Measurements from ENCODE around the gene BRIX1. TPM values are rescaled to one million over a fixed set of nuclear protein-coding genes. Genes with fewer than 3 reads are reported as not detected.

BRIX1 gene
- total RNA-seq, 1 donor from 2014 or later = 40.1 TPM

- Histone ChIP-seq H3K36me3 (ENCODE audit: control insufficient read depth, insufficient read depth, low read length) (no peaks in the 10 kb centered on the region), H3K4me3 (ENCODE audit: low read depth, low read length) (no peak overlapping the region), H3K27me3 (ENCODE audit: control insufficient read depth, insufficient read depth, low read length) (no peaks in the 10 kb centered on the region)
- no peak for DNase-seq (ENCODE audit: low read depth)
- TF ChIP-seq CTCF (IDR thresholded peaks at IDR 0.05; ENCODE audit: insufficient read depth, low read length, poor library complexity, severe bottlenecking) = no peak
Observed at GRCh38 chr5:34892414-34892813, 23.1 kb upstream of the BRIX1 start.

GRCh38 chr5:34894716-34895115, 20.8 kb upstream of the BRIX1 start:
- no peak for DNase-seq (ENCODE audit: low read depth)
- TF ChIP-seq CTCF (IDR thresholded peaks at IDR 0.05; ENCODE audit: insufficient read depth, low read length, poor library complexity, severe bottlenecking) = no peak
- Histone ChIP-seq H3K36me3 (ENCODE audit: control insufficient read depth, insufficient read depth, low read length) (no peaks in the 10 kb centered on the region), H3K27me3 (ENCODE audit: control insufficient read depth, insufficient read depth, low read length) (no peaks in the 10 kb centered on the region), H3K4me3 (ENCODE audit: low read depth, low read length) (no peak overlapping the region)

GRCh38 chr5:34895641-34896419, 19.7 kb upstream of the BRIX1 start:
- Histone ChIP-seq H3K36me3 (ENCODE audit: control insufficient read depth, insufficient read depth, low read length) (no peaks in the 10 kb centered on the region), H3K4me3 (ENCODE audit: low read depth, low read length) (no peak overlapping the region), H3K27me3 (ENCODE audit: control insufficient read depth, insufficient read depth, low read length) (no peaks in the 10 kb centered on the region)
- no peak for DNase-seq (ENCODE audit: low read depth)
- no peak for TF ChIP-seq CTCF (IDR thresholded peaks at IDR 0.05; ENCODE audit: insufficient read depth, low read length, poor library complexity, severe bottlenecking)

GRCh38 chr5:34897646-34898045, 17.9 kb upstream of the BRIX1 start:
- Histone ChIP-seq H3K4me3 (ENCODE audit: low read depth, low read length) (no peak overlapping the region), H3K36me3 (ENCODE audit: control insufficient read depth, insufficient read depth, low read length) (no peaks in the 10 kb centered on the region), H3K27me3 (ENCODE audit: control insufficient read depth, insufficient read depth, low read length) (no peaks in the 10 kb centered on the region)
- no peak for DNase-seq (ENCODE audit: low read depth)
- no peak for TF ChIP-seq CTCF (IDR thresholded peaks at IDR 0.05; ENCODE audit: insufficient read depth, low read length, poor library complexity, severe bottlenecking)

GRCh38 chr5:34898258-34898895, 17.1 kb upstream of the BRIX1 start:
- H3K4me3 ChIP-seq (ENCODE audit: low read depth, low read length) = no peak overlapping the region
- DNase-seq (ENCODE audit: low read depth) = no peak
- H3K27me3 ChIP-seq (ENCODE audit: control insufficient read depth, insufficient read depth, low read length) = no peaks in the 10 kb centered on the region
- peak; percentile 89 for TF ChIP-seq CTCF (IDR thresholded peaks at IDR 0.05; ENCODE audit: insufficient read depth, low read length, poor library complexity, severe bottlenecking)
- no peaks in the 10 kb centered on the region for H3K36me3 ChIP-seq (ENCODE audit: control insufficient read depth, insufficient read depth, low read length)
